ENCODE results near the gene PCSK5.
A peak's percentile ranks its signal among the peaks of the same experiment; 100 is the strongest.

DNA sequence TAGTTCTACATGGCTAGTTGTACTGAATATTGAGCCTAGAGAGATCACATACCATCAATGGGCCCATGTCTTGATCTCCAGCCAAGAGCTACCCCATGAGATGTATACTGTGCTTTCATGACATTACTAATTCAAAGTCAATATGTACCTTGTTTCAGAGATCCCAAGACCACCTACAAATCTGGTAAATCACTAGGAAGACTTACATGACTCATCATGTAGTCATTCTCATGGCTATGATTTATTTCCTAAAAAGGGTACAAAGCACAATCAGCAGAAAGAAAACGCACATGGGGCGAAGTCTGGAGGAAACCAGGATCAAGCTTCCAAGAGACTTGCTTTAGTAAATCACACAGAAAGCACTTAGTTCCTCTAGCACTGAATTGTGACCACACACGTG, 103.0 kb downstream of the PCSK5 start:
- TF ChIP-seq POLR2A (IDR thresholded peaks at IDR 0.05; ENCODE audit: borderline replicate concordance, extremely low read depth, insufficient read depth, insufficient read length) (no peak), POLR2AphosphoS5 (IDR thresholded peaks at IDR 0.05; ENCODE audit: low read depth, low read length) (no peak), YY1 (IDR thresholded peaks at IDR 0.05; ENCODE audit: extremely low read depth, insufficient replicate concordance, low read depth, low read length) (no peak), EZH2 (IDR thresholded peaks at IDR 0.05) (no peak), RAD21 (IDR thresholded peaks at IDR 0.05; ENCODE audit: low read depth) (no peak), SRF (IDR thresholded peaks at IDR 0.05; ENCODE audit: low read depth) (peak; percentile 89), ZFX (IDR thresholded peaks at IDR 0.05) (no peak), EZH2phosphoT487 (IDR thresholded peaks at IDR 0.05; ENCODE audit: borderline replicate concordance) (no peak)
- TF ChIP-seq, protein P1, sequence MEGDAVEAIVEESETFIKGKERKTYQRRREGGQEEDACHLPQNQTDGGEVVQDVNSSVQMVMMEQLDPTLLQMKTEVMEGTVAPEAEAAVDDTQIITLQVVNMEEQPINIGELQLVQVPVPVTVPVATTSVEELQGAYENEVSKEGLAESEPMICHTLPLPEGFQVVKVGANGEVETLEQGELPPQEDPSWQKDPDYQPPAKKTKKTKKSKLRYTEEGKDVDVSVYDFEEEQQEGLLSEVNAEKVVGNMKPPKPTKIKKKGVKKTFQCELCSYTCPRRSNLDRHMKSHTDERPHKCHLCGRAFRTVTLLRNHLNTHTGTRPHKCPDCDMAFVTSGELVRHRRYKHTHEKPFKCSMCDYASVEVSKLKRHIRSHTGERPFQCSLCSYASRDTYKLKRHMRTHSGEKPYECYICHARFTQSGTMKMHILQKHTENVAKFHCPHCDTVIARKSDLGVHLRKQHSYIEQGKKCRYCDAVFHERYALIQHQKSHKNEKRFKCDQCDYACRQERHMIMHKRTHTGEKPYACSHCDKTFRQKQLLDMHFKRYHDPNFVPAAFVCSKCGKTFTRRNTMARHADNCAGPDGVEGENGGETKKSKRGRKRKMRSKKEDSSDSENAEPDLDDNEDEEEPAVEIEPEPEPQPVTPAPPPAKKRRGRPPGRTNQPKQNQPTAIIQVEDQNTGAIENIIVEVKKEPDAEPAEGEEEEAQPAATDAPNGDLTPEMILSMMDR (IDR thresholded peaks at IDR 0.05 in 2 of 3, conservative IDR thresholded peaks at IDR 0.05 in 1 of 3; ENCODE audit: borderline replicate concordance in 1 of 3, insufficient read depth in 1 of 3, low read depth in 2 of 3, low read length in 2 of 3) = no peak
- TF ChIP-seq, protein P2, sequence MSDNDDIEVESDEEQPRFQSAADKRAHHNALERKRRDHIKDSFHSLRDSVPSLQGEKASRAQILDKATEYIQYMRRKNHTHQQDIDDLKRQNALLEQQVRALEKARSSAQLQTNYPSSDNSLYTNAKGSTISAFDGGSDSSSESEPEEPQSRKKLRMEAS (IDR thresholded peaks at IDR 0.05) = 0 out of 2 replicates have a peak, but pooled peaks have one; percentile 24
- TF ChIP-seq, protein P3, sequence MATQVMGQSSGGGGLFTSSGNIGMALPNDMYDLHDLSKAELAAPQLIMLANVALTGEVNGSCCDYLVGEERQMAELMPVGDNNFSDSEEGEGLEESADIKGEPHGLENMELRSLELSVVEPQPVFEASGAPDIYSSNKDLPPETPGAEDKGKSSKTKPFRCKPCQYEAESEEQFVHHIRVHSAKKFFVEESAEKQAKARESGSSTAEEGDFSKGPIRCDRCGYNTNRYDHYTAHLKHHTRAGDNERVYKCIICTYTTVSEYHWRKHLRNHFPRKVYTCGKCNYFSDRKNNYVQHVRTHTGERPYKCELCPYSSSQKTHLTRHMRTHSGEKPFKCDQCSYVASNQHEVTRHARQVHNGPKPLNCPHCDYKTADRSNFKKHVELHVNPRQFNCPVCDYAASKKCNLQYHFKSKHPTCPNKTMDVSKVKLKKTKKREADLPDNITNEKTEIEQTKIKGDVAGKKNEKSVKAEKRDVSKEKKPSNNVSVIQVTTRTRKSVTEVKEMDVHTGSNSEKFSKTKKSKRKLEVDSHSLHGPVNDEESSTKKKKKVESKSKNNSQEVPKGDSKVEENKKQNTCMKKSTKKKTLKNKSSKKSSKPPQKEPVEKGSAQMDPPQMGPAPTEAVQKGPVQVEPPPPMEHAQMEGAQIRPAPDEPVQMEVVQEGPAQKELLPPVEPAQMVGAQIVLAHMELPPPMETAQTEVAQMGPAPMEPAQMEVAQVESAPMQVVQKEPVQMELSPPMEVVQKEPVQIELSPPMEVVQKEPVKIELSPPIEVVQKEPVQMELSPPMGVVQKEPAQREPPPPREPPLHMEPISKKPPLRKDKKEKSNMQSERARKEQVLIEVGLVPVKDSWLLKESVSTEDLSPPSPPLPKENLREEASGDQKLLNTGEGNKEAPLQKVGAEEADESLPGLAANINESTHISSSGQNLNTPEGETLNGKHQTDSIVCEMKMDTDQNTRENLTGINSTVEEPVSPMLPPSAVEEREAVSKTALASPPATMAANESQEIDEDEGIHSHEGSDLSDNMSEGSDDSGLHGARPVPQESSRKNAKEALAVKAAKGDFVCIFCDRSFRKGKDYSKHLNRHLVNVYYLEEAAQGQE (IDR thresholded peaks at IDR 0.05; ENCODE audit: low read depth) = no peak
